ENCODE measurements around the gene KIF17. TPM values are rescaled to one million over a fixed set of nuclear protein-coding genes. Genes with fewer than 3 reads are reported as not detected.
"Not testable (repeated sequence)": the region's sequence is repeated elsewhere in the genome, so short reads cannot be mapped to it uniquely, and the experiment has no call there.

Gene KIF17
- total and polyA plus RNA-seq, 8 donors: 0.20 to 1.1 (median 0.69) TPM

DNA sequence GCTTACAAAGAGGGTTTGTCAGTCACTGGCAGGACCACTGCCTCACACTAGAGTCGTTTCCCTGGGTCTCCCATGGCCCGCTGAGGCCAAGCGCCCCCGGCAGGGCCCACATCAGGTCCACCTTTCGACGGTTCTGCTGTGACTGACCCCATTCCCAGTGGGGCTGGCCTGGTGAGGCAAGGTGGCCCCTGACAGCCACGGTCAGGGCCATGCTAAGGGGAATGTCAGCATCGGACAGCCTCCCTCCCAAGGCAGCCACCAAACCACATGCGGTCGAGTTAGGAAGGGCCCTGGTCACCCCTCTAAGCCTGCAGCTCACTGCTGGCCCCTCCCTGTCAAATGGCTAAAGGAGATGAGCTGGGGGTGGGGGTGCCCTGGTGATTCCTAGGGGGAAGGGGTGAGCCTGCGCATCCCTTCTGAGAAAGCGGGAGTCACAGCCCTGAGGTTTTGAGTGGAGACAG is 2.9 kb upstream of the KIF17 start:
- Histone ChIP-seq H3K4me3 (no peak overlapping the region), H3K9me3 (no peaks in the 10 kb centered on the region), H3K4me1 (peaks cover 0 to 3% (median 0%) of the 10 kb centered on the region in 3 donors), H3K36me3 (no peaks in the 10 kb centered on the region), H3K27ac (no peak overlapping the region), H3K27me3 (no peaks in the 10 kb centered on the region)
- ATAC-seq: no peak
- TF ChIP-seq CTCF (IDR thresholded peaks at IDR 0.05): no peak
- intact Hi-C loops (cut with DNase I): no loop called here
- no peak for FAIRE-seq
- DNase-seq: peak in 1 of 6 donors; percentile 44
- 84 to 85% methylated on average over 11 to 12 of the region's 12 CpGs for WGBS, 2 donors

- no peaks in the 10 kb centered on the region for H3K27me3 ChIP-seq
- WGBS, 2 donors: 74 to 75% methylated on average over 5 of the region's 5 CpGs
- H3K4me1 ChIP-seq: peaks cover 0 to 3% (median 0%) of the 10 kb centered on the region in 3 donors
- no peak overlapping the region for H3K27ac ChIP-seq
- no peak overlapping the region for H3K4me3 ChIP-seq
- TF ChIP-seq CTCF (IDR thresholded peaks at IDR 0.05): no peak
- intact Hi-C loops (cut with DNase I): no loop called here
- DNase-seq (peak in 1 of 6 donors; percentile 30), ATAC-seq (no peak), FAIRE-seq (no peak)
- no peaks in the 10 kb centered on the region for H3K9me3 ChIP-seq
- H3K36me3 ChIP-seq: no peaks in the 10 kb centered on the region
Measured at GRCh38 chr1:20719871-20720620, 2.2 kb upstream of the KIF17 start.

- Histone ChIP-seq H3K4me3 (no peak overlapping the region), H3K27ac (no peak overlapping the region), H3K4me1 (peaks cover 0 to 3% (median 0%) of the 10 kb centered on the region in 3 donors), H3K36me3 (no peaks in the 10 kb centered on the region), H3K9me3 (no peaks in the 10 kb centered on the region), H3K27me3 (no peaks in the 10 kb centered on the region)
- DNase-seq: peak in 1 of 6 donors; percentile 27
- 85 to 90% methylated on average over 8 of the region's 8 CpGs for WGBS, 2 donors
- intact Hi-C loops (cut with DNase I): no loop called here
- TF ChIP-seq CTCF (IDR thresholded peaks at IDR 0.05): no peak
- no peak for FAIRE-seq
- ATAC-seq: no peak
Measured at GRCh38 chr1:20719261-20719660, 1.5 kb upstream of the KIF17 start.

GRCh38 chr1:20718343-20718882 is 606 bp upstream of the KIF17 start:
- H3K9me3 ChIP-seq; H3K4me1 ChIP-seq; FAIRE-seq; H3K27me3 ChIP-seq; DNase-seq; H3K36me3 ChIP-seq; H3K27ac ChIP-seq; intact Hi-C loops (cut with DNase I); ATAC-seq: not testable (repeated sequence)
- WGBS, 2 donors: 73 to 77% methylated on average over 17 of the region's 17 CpGs
- peak overlapping the region in 2 of 4 donors; percentile 33 to 50 for H3K4me3 ChIP-seq

DNA sequence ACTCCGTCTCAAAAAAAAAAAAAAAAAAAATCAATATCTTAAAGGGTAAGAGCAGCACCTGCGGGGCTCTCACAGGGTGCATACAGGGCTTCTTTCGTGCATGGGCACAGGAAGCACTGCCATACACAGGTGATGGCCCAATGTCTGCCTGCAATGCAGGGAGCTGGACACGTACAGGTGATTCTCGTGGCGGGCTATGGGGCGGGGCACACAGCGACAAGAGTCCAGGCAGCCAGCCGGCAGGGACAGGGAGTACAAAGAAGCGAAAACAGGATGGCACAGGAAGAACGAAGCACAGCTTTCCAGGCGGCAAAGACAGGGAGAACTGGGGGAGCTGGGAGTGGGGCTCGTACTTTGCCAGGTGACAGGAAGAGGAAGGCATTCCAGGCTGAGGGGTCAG is 1.6 kb downstream of the KIF17 start:
- FAIRE-seq (no peak), DNase-seq (no peak), ATAC-seq (no peak)
- H3K27ac ChIP-seq: no peak overlapping the region
- no peak for TF ChIP-seq CTCF (IDR thresholded peaks at IDR 0.05)
- H3K4me3 ChIP-seq: no peak overlapping the region
- H3K36me3 ChIP-seq: no peaks in the 10 kb centered on the region
- peaks cover 0 to 3% (median 0%) of the 10 kb centered on the region in 3 donors for H3K4me1 ChIP-seq
- intact Hi-C loops (cut with DNase I): no loop called here
- WGBS, 2 donors: 55 to 61% methylated on average over 13 of the region's 13 CpGs
- no peaks in the 10 kb centered on the region for H3K9me3 ChIP-seq
- no peaks in the 10 kb centered on the region for H3K27me3 ChIP-seq
